ENCODE measurements around the gene DRC1. TPM values are rescaled to one million over a fixed set of nuclear protein-coding genes. Genes with fewer than 3 reads are reported as not detected.

Gene DRC1
- total RNA-seq, 6 experiments from 2014 or later: not detected

- TF ChIP-seq CTCF (IDR thresholded peaks at IDR 0.05): no peak
- peaks cover 10% of the 10 kb centered on the region for H3K27me3 Mint-ChIP-seq (ENCODE audit: insufficient read depth)
- H3K9me3 Mint-ChIP-seq: no peaks in the 10 kb centered on the region
- no peak overlapping the region for H3K4me3 Mint-ChIP-seq
- H3K36me3 Mint-ChIP-seq (ENCODE audit: low read depth): no peaks in the 10 kb centered on the region
- H3K4me1 Mint-ChIP-seq (ENCODE audit: low read depth): peaks cover 7% of the 10 kb centered on the region; the same call in 1 of the 2 replicates
- H3K27ac Mint-ChIP-seq: no peak overlapping the region
- no peak for DNase-seq
These were observed 9.7 kb downstream of the DRC1 start for GRCh38 chr2:26411419-26411818.

- no peaks in the 10 kb centered on the region for H3K9me3 Mint-ChIP-seq
- no peaks in the 10 kb centered on the region for H3K36me3 Mint-ChIP-seq (ENCODE audit: low read depth)
- H3K4me3 Mint-ChIP-seq: no peak overlapping the region; the same call in 1 of the 2 replicates
- no peak for TF ChIP-seq CTCF (IDR thresholded peaks at IDR 0.05)
- H3K4me1 Mint-ChIP-seq (ENCODE audit: low read depth): peaks cover 7% of the 10 kb centered on the region; the same call in 1 of the 2 replicates
- no peak for DNase-seq
- H3K27ac Mint-ChIP-seq: no peak overlapping the region
- H3K27me3 Mint-ChIP-seq (ENCODE audit: insufficient read depth): peaks cover 12% of the 10 kb centered on the region
These were observed 10.5 kb downstream of the DRC1 start for GRCh38 chr2:26412091-26412673.

- TF ChIP-seq CTCF (IDR thresholded peaks at IDR 0.05): no peak
- Mint-ChIP-seq H3K4me3 (no peak overlapping the region), H3K27me3 (ENCODE audit: insufficient read depth) (peaks cover 9% of the 10 kb centered on the region), H3K36me3 (ENCODE audit: low read depth) (no peaks in the 10 kb centered on the region), H3K9me3 (no peaks in the 10 kb centered on the region), H3K27ac (no peak overlapping the region), H3K4me1 (ENCODE audit: low read depth) (peaks cover 7% of the 10 kb centered on the region; the same call in 1 of the 2 replicates)
- DNase-seq: no peak
These were observed 12.6 kb downstream of the DRC1 start for GRCh38 chr2:26414311-26414710.

- H3K27me3 Mint-ChIP-seq (ENCODE audit: insufficient read depth): peaks cover 25% of the 10 kb centered on the region
- H3K4me1 Mint-ChIP-seq (ENCODE audit: low read depth): no peaks in the 10 kb centered on the region
- TF ChIP-seq CTCF (IDR thresholded peaks at IDR 0.05): no peak
- no peak overlapping the region for H3K4me3 Mint-ChIP-seq
- DNase-seq: no peak
- H3K9me3 Mint-ChIP-seq: no peaks in the 10 kb centered on the region
- no peaks in the 10 kb centered on the region for H3K36me3 Mint-ChIP-seq (ENCODE audit: low read depth)
- no peak overlapping the region for H3K27ac Mint-ChIP-seq
These were observed 20.2 kb downstream of the DRC1 start for GRCh38 chr2:26421961-26422360.

GRCh38 chr2:26422947-26423629 lies 21.4 kb downstream of the DRC1 start:
- peaks cover 18% of the 10 kb centered on the region for H3K27me3 Mint-ChIP-seq (ENCODE audit: insufficient read depth)
- H3K4me1 Mint-ChIP-seq (ENCODE audit: low read depth): no peaks in the 10 kb centered on the region
- no peak overlapping the region for H3K4me3 Mint-ChIP-seq
- TF ChIP-seq CTCF (IDR thresholded peaks at IDR 0.05): no peak
- no peak overlapping the region for H3K27ac Mint-ChIP-seq
- no peaks in the 10 kb centered on the region for H3K9me3 Mint-ChIP-seq
- no peaks in the 10 kb centered on the region for H3K36me3 Mint-ChIP-seq (ENCODE audit: low read depth)
- no peak for DNase-seq
